Left ventricle myocardium inferior (tissue), 1 donor: ENCODE data around the gene SERTM1. TPM values are rescaled to one million over a fixed set of nuclear protein-coding genes. Genes with fewer than 3 reads are reported as not detected.

Source experiments
- DNase-seq: peaks from one replicate; pipeline ENCODE4 v3.0.0-alpha.2; 2020
- H3K27ac ChIP-seq: fragments of 200-600 bp; replicated peaks from 2 replicates; pipeline ENCODE4 v1.8.0; 2021
- H3K27me3 ChIP-seq: fragments of 200-600 bp; 2 replicates; pipeline ENCODE4 v1.8.0; 2021; ENCODE audit warnings: low read depth
- H3K36me3 ChIP-seq: fragments of 200-600 bp; 2 replicates; pipeline ENCODE4 v1.8.0; 2021
- H3K4me1 ChIP-seq: fragments of 200-600 bp; 2 replicates; pipeline ENCODE4 v1.8.0; 2021
- H3K4me3 ChIP-seq: fragments of 200-600 bp; 2 replicates; pipeline ENCODE4 v1.8.0; 2021; ENCODE audit warnings: mild to moderate bottlenecking, moderate library complexity
- H3K9me3 ChIP-seq: fragments of 200-600 bp; replicated peaks from 2 replicates; pipeline ENCODE4 v1.8.0; 2021
- CTCF ChIP-seq: fragments of 200-600 bp; IDR thresholded peaks from 2 replicates; pipeline ENCODE4 v1.8.0; 2021; ENCODE audit warnings: antibody characterized with exemption, mild to moderate bottlenecking, borderline replicate concordance
- intact Hi-C: fragments of 100-400 bp; cut with micrococcal nuclease; formaldehyde crosslinking; loops from one replicate; pipeline ENCODE4 v1.11.0; 2022
- total RNA-seq: library from RNA; stranded (reverse); fragmentation: NEBNext Ultra II Directional; extraction: Animal tissue kit (Norgen Biotek cat#: 25700); gene quantifications from one replicate; pipeline ENCODE4 v1.2.1, GENCODE V29; 2021
- donor health status: DM: no; HTN: yes; CAD: no; lungs with severe emphysema.

Gene SERTM1
- total RNA-seq, 1 donor from 2014 or later: 0.60 TPM

GRCh38 chr13:36674337-36675212 lies 755 bp downstream of the SERTM1 start:
- Histone ChIP-seq H3K4me3 (peak overlapping the region; percentile 70), H3K27ac (no peak overlapping the region), H3K4me1 (no peaks in the 10 kb centered on the region), H3K36me3 (no peaks in the 10 kb centered on the region), H3K9me3 (no peaks in the 10 kb centered on the region), H3K27me3 (peaks cover 51% of the 10 kb centered on the region)
- intact Hi-C loops: no loop called here
- no peak for DNase-seq
- TF ChIP-seq CTCF: no peak

GRCh38 chr13:36675213-36675536 lies 1.4 kb downstream of the SERTM1 start:
- Histone ChIP-seq H3K9me3 (no peaks in the 10 kb centered on the region), H3K4me3 (no peak overlapping the region), H3K4me1 (no peaks in the 10 kb centered on the region), H3K27me3 (peaks cover 51% of the 10 kb centered on the region), H3K36me3 (no peaks in the 10 kb centered on the region), H3K27ac (no peak overlapping the region)
- DNase-seq: no peak
- no peak for TF ChIP-seq CTCF
- intact Hi-C loops: no loop called here

GRCh38 chr13:36680913-36681312 lies 7.1 kb downstream of the SERTM1 start:
- TF ChIP-seq CTCF: no peak
- Histone ChIP-seq H3K27ac (no peak overlapping the region), H3K27me3 (peaks cover 8% of the 10 kb centered on the region), H3K4me3 (no peak overlapping the region), H3K9me3 (no peaks in the 10 kb centered on the region), H3K36me3 (no peaks in the 10 kb centered on the region), H3K4me1 (no peaks in the 10 kb centered on the region)
- no peak for DNase-seq
- intact Hi-C loops: no loop called here

GRCh38 chr13:36681894-36682624 lies 8.2 kb downstream of the SERTM1 start:
- Histone ChIP-seq H3K9me3 (no peaks in the 10 kb centered on the region), H3K4me3 (no peak overlapping the region), H3K27me3 (no peaks in the 10 kb centered on the region), H3K4me1 (no peaks in the 10 kb centered on the region), H3K27ac (no peak overlapping the region), H3K36me3 (no peaks in the 10 kb centered on the region)
- no peak for TF ChIP-seq CTCF
- intact Hi-C loops: no loop called here
- no peak for DNase-seq

GRCh38 chr13:36683701-36684100 lies 9.9 kb downstream of the SERTM1 start:
- Histone ChIP-seq H3K36me3 (no peaks in the 10 kb centered on the region), H3K4me3 (no peak overlapping the region), H3K27ac (no peak overlapping the region), H3K27me3 (no peaks in the 10 kb centered on the region), H3K4me1 (no peaks in the 10 kb centered on the region), H3K9me3 (no peaks in the 10 kb centered on the region)
- TF ChIP-seq CTCF: no peak
- no peak for DNase-seq
- intact Hi-C loops: no loop called here
